ENCODE results near the gene CNTNAP5.

Gene CNTNAP5

GRCh38 chr2:124485659-124486058 lies 460.6 kb downstream of the CNTNAP5 start:
- Histone ChIP-seq H3K9me3 (ENCODE audit: severe bottlenecking) (no peaks in the 10 kb centered on the region), H3K36me3 (no peaks in the 10 kb centered on the region), H3K4me3 (ENCODE audit: low read depth, low read length) (no peak overlapping the region), H3K27me3 (ENCODE audit: insufficient read depth, low read depth, severe bottlenecking) (no peaks in the 10 kb centered on the region), H3K27ac (no peak overlapping the region)
- peak; percentile 10 for DNase-seq
- peak; percentile 46 for TF ChIP-seq CTCF (IDR thresholded peaks at IDR 0.05; ENCODE audit: low read depth, low read length)

GRCh38 chr2:124489686-124490085 lies 464.6 kb downstream of the CNTNAP5 start:
- H3K27me3 ChIP-seq (ENCODE audit: insufficient read depth, low read depth, severe bottlenecking): no peaks in the 10 kb centered on the region
- H3K4me3 ChIP-seq (ENCODE audit: low read depth, low read length): no peak overlapping the region
- H3K9me3 ChIP-seq (ENCODE audit: severe bottlenecking): no peaks in the 10 kb centered on the region
- TF ChIP-seq CTCF (IDR thresholded peaks at IDR 0.05; ENCODE audit: low read depth, low read length): no peak
- DNase-seq: no peak
- H3K27ac ChIP-seq: no peak overlapping the region
- H3K36me3 ChIP-seq: no peaks in the 10 kb centered on the region

- H3K4me3 ChIP-seq (ENCODE audit: low read depth, low read length): no peak overlapping the region
- no peaks in the 10 kb centered on the region for H3K9me3 ChIP-seq (ENCODE audit: severe bottlenecking)
- H3K27me3 ChIP-seq (ENCODE audit: insufficient read depth, low read depth, severe bottlenecking): no peaks in the 10 kb centered on the region
- H3K27ac ChIP-seq: no peak overlapping the region
- no peak for DNase-seq
- no peaks in the 10 kb centered on the region for H3K36me3 ChIP-seq
- TF ChIP-seq CTCF (IDR thresholded peaks at IDR 0.05; ENCODE audit: low read depth, low read length): no peak
Observed at GRCh38 chr2:124501575-124502152, 476.6 kb downstream of the CNTNAP5 start.

GRCh38 chr2:124514236-124514635 lies 489.1 kb downstream of the CNTNAP5 start:
- H3K27ac ChIP-seq: no peak overlapping the region
- DNase-seq: no peak
- H3K36me3 ChIP-seq: no peaks in the 10 kb centered on the region
- no peak overlapping the region for H3K4me3 ChIP-seq (ENCODE audit: low read depth, low read length)
- no peaks in the 10 kb centered on the region for H3K27me3 ChIP-seq (ENCODE audit: insufficient read depth, low read depth, severe bottlenecking)
- H3K9me3 ChIP-seq (ENCODE audit: severe bottlenecking): no peaks in the 10 kb centered on the region
- TF ChIP-seq CTCF (IDR thresholded peaks at IDR 0.05; ENCODE audit: low read depth, low read length): no peak

GRCh38 chr2:124520953-124521352 lies 495.9 kb downstream of the CNTNAP5 start:
- Histone ChIP-seq H3K27me3 (ENCODE audit: insufficient read depth, low read depth, severe bottlenecking) (no peaks in the 10 kb centered on the region), H3K4me3 (ENCODE audit: low read depth, low read length) (no peak overlapping the region), H3K9me3 (ENCODE audit: severe bottlenecking) (no peaks in the 10 kb centered on the region), H3K27ac (no peak overlapping the region), H3K36me3 (no peaks in the 10 kb centered on the region)
- TF ChIP-seq CTCF (IDR thresholded peaks at IDR 0.05; ENCODE audit: low read depth, low read length): no peak
- DNase-seq: no peak

- Histone ChIP-seq H3K27me3 (ENCODE audit: insufficient read depth, low read depth, severe bottlenecking) (no peaks in the 10 kb centered on the region), H3K36me3 (no peaks in the 10 kb centered on the region), H3K9me3 (ENCODE audit: severe bottlenecking) (no peaks in the 10 kb centered on the region), H3K27ac (no peak overlapping the region), H3K4me3 (ENCODE audit: low read depth, low read length) (no peak overlapping the region)
- DNase-seq: no peak
- no peak for TF ChIP-seq CTCF (IDR thresholded peaks at IDR 0.05; ENCODE audit: low read depth, low read length)
Observed at GRCh38 chr2:124523096-124523495, 498.0 kb downstream of the CNTNAP5 start.
